ENCODE data around the gene TRAF3.
"Not testable (repeated sequence)": the region's sequence is repeated elsewhere in the genome, so short reads cannot be mapped to it uniquely, and the experiment has no call there.

The TRAF3 gene

GRCh38 chr14:102761206-102761605 is 16.0 kb upstream of the TRAF3 start:
- TF ChIP-seq EZH2 (IDR thresholded peaks at IDR 0.05; ENCODE audit: borderline replicate concordance, low read length) (no peak), CTCF (IDR thresholded peaks at IDR 0.05; ENCODE audit: low read length) (no peak)
- Histone ChIP-seq H3K4me3 (ENCODE audit: low read depth, low read length, poor library complexity, severe bottlenecking) (peak overlapping the region; percentile 39), H3K9me2 (ENCODE audit: low read depth, low read length) (no peaks in the 10 kb centered on the region), H4K20me1 (ENCODE audit: insufficient read depth, low read length) (no peaks in the 10 kb centered on the region), H3K4me1 (ENCODE audit: insufficient read depth, low read length, severe bottlenecking) (peaks cover 11% of the 10 kb centered on the region), H3K9ac (ENCODE audit: low read length) (no peak overlapping the region), H3K27ac (ENCODE audit: low read depth, low read length, poor library complexity, severe bottlenecking) (no peak overlapping the region), H3F3A (ENCODE audit: insufficient read depth, low read length) (no peaks in the 10 kb centered on the region), H3K27me3 (ENCODE audit: insufficient read depth, low read length) (no peaks in the 10 kb centered on the region), H3K9me3 (ENCODE audit: low read length) (no peaks in the 10 kb centered on the region), H3K4me2 (ENCODE audit: low read length) (peak overlapping the region; percentile 50), H2AFZ (ENCODE audit: low read length) (no peak overlapping the region), H3K36me3 (ENCODE audit: insufficient read depth, low read length) (no peaks in the 10 kb centered on the region; the same call in 1 of the 2 replicates), H3K79me2 (ENCODE audit: insufficient read depth, low read length) (no peaks in the 10 kb centered on the region)

- Histone ChIP-seq H3K27me3 (ENCODE audit: insufficient read depth, low read length) (no peaks in the 10 kb centered on the region), H3K4me2 (ENCODE audit: low read length) (no peak overlapping the region), H3K9me2 (ENCODE audit: low read depth, low read length) (no peaks in the 10 kb centered on the region), H3K4me3 (ENCODE audit: low read depth, low read length, poor library complexity, severe bottlenecking) (no peak overlapping the region), H3K36me3 (ENCODE audit: insufficient read depth, low read length) (no peaks in the 10 kb centered on the region), H3K27ac (ENCODE audit: low read depth, low read length, poor library complexity, severe bottlenecking) (no peak overlapping the region), H4K20me1 (ENCODE audit: insufficient read depth, low read length) (no peaks in the 10 kb centered on the region), H3F3A (ENCODE audit: insufficient read depth, low read length) (no peaks in the 10 kb centered on the region), H3K9me3 (ENCODE audit: low read length) (no peaks in the 10 kb centered on the region), H3K9ac (ENCODE audit: low read length) (no peak overlapping the region), H3K79me2 (ENCODE audit: insufficient read depth, low read length) (no peaks in the 10 kb centered on the region), H3K4me1 (ENCODE audit: insufficient read depth, low read length, severe bottlenecking) (peaks cover 22% of the 10 kb centered on the region), H2AFZ (ENCODE audit: low read length) (no peak overlapping the region)
- TF ChIP-seq CTCF (IDR thresholded peaks at IDR 0.05; ENCODE audit: low read length) (no peak), EZH2 (IDR thresholded peaks at IDR 0.05; ENCODE audit: borderline replicate concordance, low read length) (no peak)
These were observed 13.0 kb upstream of the TRAF3 start for GRCh38 chr14:102764220-102764671.

- not testable (repeated sequence) for H3K79me2 ChIP-seq (ENCODE audit: insufficient read depth, low read length); H3K36me3 ChIP-seq (ENCODE audit: insufficient read depth, low read length); H3K9ac ChIP-seq (ENCODE audit: low read length); H3K27ac ChIP-seq (ENCODE audit: low read depth, low read length, poor library complexity, severe bottlenecking); H3K9me3 ChIP-seq (ENCODE audit: low read length); H3K4me3 ChIP-seq (ENCODE audit: low read depth, low read length, poor library complexity, severe bottlenecking); H3K4me2 ChIP-seq (ENCODE audit: low read length); H4K20me1 ChIP-seq (ENCODE audit: insufficient read depth, low read length); H3K27me3 ChIP-seq (ENCODE audit: insufficient read depth, low read length); H3K9me2 ChIP-seq (ENCODE audit: low read depth, low read length); H3F3A ChIP-seq (ENCODE audit: insufficient read depth, low read length); H2AFZ ChIP-seq (ENCODE audit: low read length)
- peaks cover 18% of the 10 kb centered on the region for H3K4me1 ChIP-seq (ENCODE audit: insufficient read depth, low read length, severe bottlenecking)
These were observed 11.5 kb upstream of the TRAF3 start for GRCh38 chr14:102765770-102766169.

- Histone ChIP-seq H3K36me3 (ENCODE audit: insufficient read depth, low read length) (no peaks in the 10 kb centered on the region), H3K9ac (ENCODE audit: low read length) (no peak overlapping the region), H3K9me2 (ENCODE audit: low read depth, low read length) (no peaks in the 10 kb centered on the region), H2AFZ (ENCODE audit: low read length) (no peak overlapping the region), H3K79me2 (ENCODE audit: insufficient read depth, low read length) (no peaks in the 10 kb centered on the region), H3K4me3 (ENCODE audit: low read depth, low read length, poor library complexity, severe bottlenecking) (no peak overlapping the region), H3K27ac (ENCODE audit: low read depth, low read length, poor library complexity, severe bottlenecking) (no peak overlapping the region), H3K27me3 (ENCODE audit: insufficient read depth, low read length) (no peaks in the 10 kb centered on the region), H3K4me2 (ENCODE audit: low read length) (no peak overlapping the region), H3F3A (ENCODE audit: insufficient read depth, low read length) (no peaks in the 10 kb centered on the region), H3K4me1 (ENCODE audit: insufficient read depth, low read length, severe bottlenecking) (peaks cover 16% of the 10 kb centered on the region), H3K9me3 (ENCODE audit: low read length) (no peaks in the 10 kb centered on the region), H4K20me1 (ENCODE audit: insufficient read depth, low read length) (no peaks in the 10 kb centered on the region)
- TF ChIP-seq EZH2 (IDR thresholded peaks at IDR 0.05; ENCODE audit: borderline replicate concordance, low read length), result no peak
- TF ChIP-seq CTCF (IDR thresholded peaks at IDR 0.05; ENCODE audit: low read length), result no peak
These were observed 8.8 kb upstream of the TRAF3 start for GRCh38 chr14:102768223-102769048.

Data from OCI-LY1 (cell line).